Measurements from ENCODE around the gene EPHA3.

DNA sequence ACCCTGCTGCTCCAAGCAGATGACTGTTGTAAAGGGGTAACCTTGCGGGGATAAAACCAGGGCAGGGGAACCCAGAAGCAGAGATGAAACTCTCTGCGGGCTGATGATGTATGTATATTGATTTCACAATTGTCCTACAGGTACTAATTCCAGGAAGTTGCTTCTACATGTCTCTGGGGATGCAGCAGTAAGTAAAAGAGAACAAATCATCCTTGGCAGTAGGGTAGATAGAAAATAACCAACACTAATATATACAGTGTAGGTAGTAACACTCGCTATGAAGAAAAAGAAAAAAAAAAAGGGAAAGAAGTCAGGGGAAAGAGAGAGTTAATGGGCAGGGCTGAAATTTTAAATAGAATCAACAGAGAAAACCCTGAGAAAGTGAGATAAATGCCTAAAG, 50.2 kb downstream of the EPHA3 start:
- TF ChIP-seq, protein P1, sequence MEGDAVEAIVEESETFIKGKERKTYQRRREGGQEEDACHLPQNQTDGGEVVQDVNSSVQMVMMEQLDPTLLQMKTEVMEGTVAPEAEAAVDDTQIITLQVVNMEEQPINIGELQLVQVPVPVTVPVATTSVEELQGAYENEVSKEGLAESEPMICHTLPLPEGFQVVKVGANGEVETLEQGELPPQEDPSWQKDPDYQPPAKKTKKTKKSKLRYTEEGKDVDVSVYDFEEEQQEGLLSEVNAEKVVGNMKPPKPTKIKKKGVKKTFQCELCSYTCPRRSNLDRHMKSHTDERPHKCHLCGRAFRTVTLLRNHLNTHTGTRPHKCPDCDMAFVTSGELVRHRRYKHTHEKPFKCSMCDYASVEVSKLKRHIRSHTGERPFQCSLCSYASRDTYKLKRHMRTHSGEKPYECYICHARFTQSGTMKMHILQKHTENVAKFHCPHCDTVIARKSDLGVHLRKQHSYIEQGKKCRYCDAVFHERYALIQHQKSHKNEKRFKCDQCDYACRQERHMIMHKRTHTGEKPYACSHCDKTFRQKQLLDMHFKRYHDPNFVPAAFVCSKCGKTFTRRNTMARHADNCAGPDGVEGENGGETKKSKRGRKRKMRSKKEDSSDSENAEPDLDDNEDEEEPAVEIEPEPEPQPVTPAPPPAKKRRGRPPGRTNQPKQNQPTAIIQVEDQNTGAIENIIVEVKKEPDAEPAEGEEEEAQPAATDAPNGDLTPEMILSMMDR (IDR thresholded peaks at IDR 0.05), result no peak
- no peak for TF ChIP-seq POLR2AphosphoS5 (IDR thresholded peaks at IDR 0.05)
